HepG2 (cell line): ENCODE results near the gene NES. TPM values are rescaled to one million over a fixed set of nuclear protein-coding genes. Genes with fewer than 3 reads are reported as not detected.

Source experiments
- ATAC-seq: fragments of 200-7000 bp; cut with Tn5 transposase; 3 replicates; pipeline ENCODE4 v1.9.1; 2020; ENCODE audit warnings: mild to moderate bottlenecking, moderate library complexity
- BruUV-seq: library from RNA; stranded (reverse); fragments of 400-500 nt; replicated peaks from 2 replicates; lab custom pipeline; 2021; lab: Mats Ljungman, UMichigan
- CTCF ChIA-PET: fragments of 300-600 bp; formaldehyde crosslinking; extraction: SDS; loops from one replicate; lab custom pipeline; 2021; ENCODE audit warnings: low total read pairs, inconsistent platforms, low intra/inter-chr PET ratio; lab: Yijun Ruan, JAX
- POLR2A ChIA-PET: fragments of 350-600 bp; sonication (Branson Sonifier 250); formaldehyde crosslinking; loops from one replicate; lab custom pipeline; 2020; ENCODE audit warnings: antibody characterized with exemption, inconsistent platforms; lab: Yijun Ruan, JAX
- DNase-seq: peaks from one replicate; pipeline ENCODE4 v3.0.0-alpha.2; 2015; ENCODE audit warnings: low spot score
- FAIRE-seq: peaks from 3 replicates; lab custom pipeline; 2011; peaks lifted over from hg19 to GRCh38; lab: Jason Lieb, UNC
- H2AFZ ChIP-seq: one replicate; pipeline ENCODE4 v1.6.1; 2011; ENCODE audit warnings: low read length, inconsistent platforms
- H3K27ac ChIP-seq: fragments of 300-600 bp; 3 replicates; pipeline ENCODE4 v1.8.0; 2011; ENCODE audit warnings: mixed run types, mild to moderate bottlenecking, mixed read lengths, low read length, inconsistent platforms; ENCODE audit not compliant: insufficient read depth; ENCODE audit errors: extremely low read length
- H3K27me3 ChIP-seq, 2 experiments: fragments of 200-600 bp in 1 of 2; 2 replicates in 1 of 2; 3 replicates in 1 of 2; pipeline versions ENCODE4 v1.6.0 to v1.8.0; 2011; ENCODE audit warnings: low read length in 2 of 2, mild to moderate bottlenecking in 2 of 2, moderate library complexity in 2 of 2, inconsistent platforms in 1 of 2; ENCODE audit not compliant: insufficient read depth in 2 of 2, control insufficient read depth in 1 of 2
- H3K36me3 ChIP-seq, 2 experiments: fragments of 200-600 bp in 1 of 2; replicated peaks in 1 of 2; 2 replicates in 1 of 2; 3 replicates in 1 of 2; pipeline versions ENCODE4 v1.5.1 to v1.8.0; 2011; ENCODE audit warnings: low read length in 2 of 2, inconsistent platforms in 1 of 2; ENCODE audit not compliant: insufficient read depth in 2 of 2, control insufficient read depth in 1 of 2
- H3K4me1 ChIP-seq: 2 replicates; pipeline ENCODE4 v1.5.1; 2012; ENCODE audit warnings: low read length, inconsistent platforms; ENCODE audit not compliant: insufficient read depth
- H3K4me2 ChIP-seq: 2 replicates; pipeline ENCODE4 v1.6.0; 2011; ENCODE audit warnings: low read depth, low read length, inconsistent platforms
- H3K4me3 ChIP-seq, 3 experiments: fragments of 200-600 bp in 1 of 3; sonication (generic), shearing (Covaris generic) in 1 of 3; replicated peaks in 1 of 3; 2 replicates each; pipeline ENCODE4 v1.5.1; 2011 to 2016; ENCODE audit warnings: low read length in 3 of 3, inconsistent platforms in 2 of 3, low read depth in 2 of 3, mild to moderate bottlenecking in 2 of 3, control low read depth in 1 of 3, mixed read lengths in 1 of 3; ENCODE audit not compliant: insufficient read depth in 1 of 3
- H3K79me2 ChIP-seq: one replicate; pipeline ENCODE4 v1.6.1; 2011; ENCODE audit warnings: low read length, inconsistent platforms; ENCODE audit not compliant: insufficient read depth
- H3K9ac ChIP-seq: 2 replicates; pipeline ENCODE4 v1.6.0; 2011; ENCODE audit warnings: mild to moderate bottlenecking, low read depth, low read length, inconsistent platforms; ENCODE audit not compliant: insufficient read depth
- H3K9me3 ChIP-seq: 2 replicates; pipeline ENCODE4 v1.5.1; 2012; ENCODE audit warnings: mild to moderate bottlenecking, low read length
- H4K20me1 ChIP-seq: 2 replicates; pipeline ENCODE4 v1.6.0; 2011; ENCODE audit warnings: inconsistent platforms, mild to moderate bottlenecking, low read length, moderate library complexity; ENCODE audit not compliant: insufficient read depth
- ARNTL ChIP-seq: sonication (generic); formaldehyde crosslinking; IDR thresholded peaks from 2 replicates; pipeline ENCODE4 v1.4.0; 2020; ENCODE audit warnings: mild to moderate bottlenecking, missing genetic modification reagents
- ASH2L ChIP-seq: fragments of 300-600, 200-600 bp; sonication (generic); IDR thresholded peaks from 2 replicates; pipeline ENCODE4 v1.7.0; 2017; ENCODE audit warnings: low read depth, mild to moderate bottlenecking, moderate library complexity, mixed read lengths, low read length; ENCODE audit not compliant: insufficient read length
- NFYB ChIP-seq: sonication (generic); formaldehyde crosslinking; IDR thresholded peaks from 2 replicates; pipeline ENCODE4 v1.4.0; 2020; ENCODE audit warnings: missing genetic modification reagents
- NR3C1 ChIP-seq: sonication (generic); formaldehyde crosslinking; IDR thresholded peaks from 2 replicates; pipeline ENCODE4 v1.4.0; 2020; ENCODE audit warnings: missing genetic modification reagents
- POLR2A ChIP-seq, 2 experiments: IDR thresholded peaks; 2 replicates each; pipeline ENCODE4 v1.6.1; 2011; ENCODE audit warnings: low read depth in 2 of 2, low read length in 2 of 2, mild to moderate bottlenecking in 1 of 2, moderate library complexity in 1 of 2; ENCODE audit not compliant: insufficient read depth in 1 of 2
- WIZ ChIP-seq: sonication (generic); formaldehyde crosslinking; IDR thresholded peaks from 2 replicates; pipeline ENCODE4 v1.5.1; 2020; ENCODE audit warnings: mild to moderate bottlenecking, missing genetic modification reagents
- ZIK1 ChIP-seq: sonication (generic); formaldehyde crosslinking; IDR thresholded peaks from 2 replicates; pipeline ENCODE4 v1.5.0; 2020; ENCODE audit warnings: mild to moderate bottlenecking, low read depth, missing genetic modification reagents, borderline replicate concordance
- WGBS: methylation state at CpG from one replicate; pipeline ENCODE4 v1.1.6; 2017; ENCODE audit warnings: low lambda C conversion rate; 5-methylcytosine and 5-hydroxymethylcytosine counted together
- in situ Hi-C: cut with HindIII; loops from 2 replicates; pipeline ENCODE4 v1.10.0; 2017; ENCODE audit warnings: low pct_unique_long_range_greater_than_20kb; ENCODE audit not compliant: extremely low pct_ligation_motif_present
- intact Hi-C: fragments of 100-400 bp; cut with micrococcal nuclease; formaldehyde crosslinking; loops from one replicate; pipeline ENCODE4 v1.10.0; 2022; ENCODE audit not compliant: unreplicated experiment
- polyA plus RNA-seq, 8 experiments: library from polyadenylated mRNA; depleted of rRNA in 3 of 8; stranded (reverse) in 7 of 8; unstranded in 1 of 8; fragments of >200 nt; fragmentation: Illumina TruSeq in 4 of 8; extraction: Trizol in 4 of 8; gene quantifications; 2 replicates each; pipeline versions ENCODE4 v1.2.1 to v1.2.3, GENCODE V29; 2011 to 2016; ENCODE audit warnings: low read depth in 4 of 8, missing spikeins in 1 of 8, mixed read lengths in 1 of 8; ENCODE audit not compliant: insufficient read depth in 1 of 8
- total RNA-seq, 5 experiments: library from RNA; depleted of rRNA; stranded (reverse); fragments of >200 nt; fragmentation: Illumina TruSeq; extraction: Trizol; gene quantifications; 2 replicates each; pipeline ENCODE4 v1.2.3, GENCODE V29; 2016; ENCODE audit warnings: low read depth in 1 of 5

Gene NES
- total and polyA plus RNA-seq, 2 of the 13 experiments (the other 11 are each of a cell fraction or from before 2014, with no cell fraction given) = 1.7 to 16.6 TPM

DNA sequence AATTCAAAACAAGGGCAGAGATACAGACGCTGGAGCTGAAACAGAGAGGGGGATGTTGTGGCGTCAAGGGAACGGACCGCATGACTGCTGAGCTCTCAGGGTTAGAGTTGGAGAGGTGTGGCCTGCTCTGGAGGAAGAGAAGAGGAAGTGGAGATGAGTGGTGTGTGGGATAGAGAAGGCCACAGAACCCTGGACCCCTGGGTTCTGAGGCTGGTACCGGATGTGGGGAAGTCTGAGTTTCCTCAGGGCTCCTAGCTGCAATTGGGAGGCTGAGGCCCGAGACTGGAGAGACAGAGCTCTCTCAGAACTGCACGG lies 33.5 kb downstream of the NES start (continued):
- TF ChIP-seq NR3C1 = no peak
- no peak for TF ChIP-seq ZIK1 (CRISPR knock-in tag)

DNA sequence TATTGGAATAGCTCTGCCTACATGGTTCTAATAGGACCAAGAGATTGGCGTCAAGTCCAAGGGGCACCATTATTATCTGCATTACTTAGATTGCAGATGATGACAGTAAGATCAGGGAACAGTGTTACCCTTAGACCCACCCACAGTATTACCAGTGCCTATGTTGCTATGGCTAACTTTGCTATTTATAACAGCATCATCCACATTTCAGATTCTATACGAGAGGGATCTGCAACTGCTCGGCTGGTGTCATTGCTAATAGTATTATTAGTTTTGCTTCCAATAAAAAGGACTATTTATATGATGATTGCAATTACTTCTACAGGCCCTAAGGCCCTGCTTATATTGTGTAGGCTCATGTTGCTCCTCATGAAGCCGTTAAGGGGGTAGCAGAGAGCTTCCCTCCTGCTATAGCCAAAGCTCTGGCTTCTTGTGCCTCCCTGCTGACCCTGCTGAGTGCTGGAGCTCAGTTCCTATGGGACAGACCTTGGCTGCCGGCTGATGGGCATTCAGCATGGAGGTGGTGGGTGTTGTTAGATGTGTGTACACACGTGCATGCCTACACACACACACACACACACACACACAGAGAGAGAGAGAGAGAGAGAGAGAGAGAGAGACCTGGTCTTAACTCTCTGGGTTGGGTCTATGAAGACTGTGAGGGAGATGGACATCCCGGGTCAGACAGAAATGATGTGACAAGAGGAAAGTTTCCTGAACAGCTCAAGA lies 34.0 kb downstream of the NES start:
- no TSS peak for BruUV-seq
- DNase-seq (no peak), ATAC-seq (no peak), FAIRE-seq (no peak)
- H3K79me2 ChIP-seq = no peaks in the 10 kb centered on the region
- H4K20me1 ChIP-seq = peaks cover 35% of the 10 kb centered on the region
- POLR2A ChIA-PET = no interaction called here
- H3K27me3 ChIP-seq = peaks cover 2 to 6% of the 10 kb centered on the region in 2 experiments; a peak in 3 of 5 replicates
- H3K4me2 ChIP-seq = no peak overlapping the region
- H3K9ac ChIP-seq = no peak overlapping the region
- H3K9me3 ChIP-seq = no peaks in the 10 kb centered on the region
- WGBS = 89% methylated on average over 6 of the region's 7 CpGs
- H3K4me3 ChIP-seq = no peak overlapping the region
- peaks cover 17% of the 10 kb centered on the region for H3K4me1 ChIP-seq
- peaks cover 0 to 8% of the 10 kb centered on the region in 2 experiments; a peak in 2 of 5 replicates for H3K36me3 ChIP-seq
- intact Hi-C loops (no loop called here), in situ Hi-C loops (no loop called here)
- H3K27ac ChIP-seq = no peak overlapping the region
- H2AFZ ChIP-seq = no peak overlapping the region
- CTCF ChIA-PET = no interaction called here
- TF ChIP-seq WIZ (CRISPR knock-in tag) (no peak), NFYB (CRISPR knock-in tag) (no peak), ARNTL (CRISPR knock-in tag) (no peak), ASH2L (no peak), POLR2A (IDR thresholded peaks at IDR 0.05; ENCODE audit: insufficient read depth in 1 of 2, low read depth in 2 of 2, low read length in 2 of 2) (peak in 1 of 2 experiments; percentile 35; a peak in 1 of 4 replicates)
